GM12878 (cell line): ENCODE measurements around the gene SNAP23. TPM values are rescaled to one million over a fixed set of nuclear protein-coding genes. Genes with fewer than 3 reads are reported as not detected.

Experiments used
- ATAC-seq: fragments of 200-7000 bp; cut with Tn5 transposase; 3 replicates; pipeline ENCODE4 v1.9.1; 2020; ENCODE audit warnings: mild to moderate bottlenecking, moderate library complexity
- BruUV-seq: library from RNA; stranded (reverse); fragments of 400-500 nt; replicated peaks from 2 replicates; lab custom pipeline; 2021; lab: Mats Ljungman, UMichigan
- CTCF ChIA-PET: fragments of 300-600 bp; sonication (Branson Sonifier 250); formaldehyde crosslinking; extraction: SDS; loops from one replicate; lab custom pipeline; 2021; ENCODE audit warnings: inconsistent platforms; lab: Yijun Ruan, JAX
- POLR2A ChIA-PET: fragments of 350-600 bp; formaldehyde crosslinking; extraction: SDS; loops from one replicate; lab custom pipeline; 2021; ENCODE audit warnings: inconsistent platforms; lab: Charles Lee
- RAD21 ChIA-PET: fragments of 300-600 bp; sonication (Branson Sonifier 250); formaldehyde crosslinking; loops from one replicate; lab custom pipeline; 2023; ENCODE audit warnings: antibody characterized with exemption; ENCODE audit not compliant: unreplicated experiment; lab: Charles Lee
- SMC1A ChIA-PET: fragments of 300-600 bp; sonication (Branson Sonifier 250); formaldehyde crosslinking; loops from one replicate; lab custom pipeline; 2023; ENCODE audit not compliant: unreplicated experiment, uncharacterized antibody; lab: Charles Lee
- DNase-seq: peaks from one replicate; pipeline ENCODE4 v3.0.0-alpha.2; 2011; ENCODE audit warnings: low read depth, low spot score
- FAIRE-seq: peaks from 3 replicates; lab custom pipeline; 2011; peaks lifted over from hg19 to GRCh38; lab: Jason Lieb, UNC
- H2AFZ ChIP-seq: 2 replicates; pipeline ENCODE4 v1.6.0; 2011; ENCODE audit warnings: low read depth, low read length, control low read depth; ENCODE audit not compliant: control insufficient read depth
- H3K27ac ChIP-seq: 2 replicates; pipeline ENCODE4 v1.5.1; 2011; ENCODE audit warnings: control low read depth; ENCODE audit not compliant: control insufficient read depth, insufficient read depth
- H3K27me3 ChIP-seq, 2 experiments: replicated peaks in 1 of 2; 2 replicates each; pipeline versions ENCODE4 v1.6.0 to v1.6.1; 2011; ENCODE audit warnings: low read length in 1 of 2; ENCODE audit not compliant: control insufficient read depth in 2 of 2, insufficient read depth in 2 of 2
- H3K36me3 ChIP-seq, 2 experiments: 2 replicates each; pipeline ENCODE4 v1.5.1; 2011; ENCODE audit warnings: low read length in 1 of 2; ENCODE audit not compliant: control insufficient read depth in 2 of 2, insufficient read depth in 2 of 2
- H3K4me1 ChIP-seq: 2 replicates; pipeline ENCODE4 v1.6.1; 2011; ENCODE audit warnings: mild to moderate bottlenecking, low read length, moderate library complexity, mixed read lengths; ENCODE audit not compliant: control insufficient read depth, insufficient read depth
- H3K4me2 ChIP-seq: 2 replicates; pipeline ENCODE4 v1.6.0; 2011; ENCODE audit warnings: control low read depth; ENCODE audit not compliant: control insufficient read depth, insufficient read depth
- H3K4me3 ChIP-seq: fragments of 200-600 bp; sonication (generic); 2 replicates; pipeline ENCODE4 v1.5.1; 2016
- H3K79me2 ChIP-seq: 2 replicates; pipeline ENCODE4 v1.6.0; 2011; ENCODE audit warnings: low read length; ENCODE audit not compliant: control insufficient read depth, insufficient read depth
- H3K9ac ChIP-seq: 2 replicates; pipeline ENCODE4 v1.8.0; 2011; ENCODE audit warnings: low read length, control low read depth, mixed read lengths; ENCODE audit not compliant: control insufficient read depth, insufficient read depth
- H3K9me3 ChIP-seq: replicated peaks from 3 replicates; pipeline ENCODE4 v1.5.1; 2011; ENCODE audit warnings: mild to moderate bottlenecking, low read length; ENCODE audit not compliant: control insufficient read depth, insufficient read depth
- H4K20me1 ChIP-seq: 2 replicates; pipeline ENCODE4 v1.6.0; 2011; ENCODE audit not compliant: control insufficient read depth, insufficient read depth
- BACH1 ChIP-seq: fragments of 450-650 bp; IDR thresholded peaks from 2 replicates; pipeline ENCODE4 v1.6.1; 2017; ENCODE audit warnings: mild to moderate bottlenecking, borderline replicate concordance
- EGR1 ChIP-seq, 2 experiments: IDR thresholded peaks; 1 replicate in 1 of 2; 2 replicates in 1 of 2; pipeline ENCODE4 v1.6.1; 2011 to 2012; ENCODE audit warnings: low read depth in 2 of 2, low read length in 2 of 2, borderline replicate concordance in 1 of 2, mild to moderate bottlenecking in 1 of 2, moderate library complexity in 1 of 2
- EZH2 ChIP-seq: IDR thresholded peaks from 2 replicates; pipeline ENCODE4 v1.6.1; 2012; ENCODE audit warnings: low read depth, mild to moderate bottlenecking, control low read depth, inconsistent platforms, low read length, borderline replicate concordance; ENCODE audit not compliant: control insufficient read depth
- MTA2 ChIP-seq: fragments of 450-650 bp; IDR thresholded peaks from 2 replicates; pipeline ENCODE4 v1.6.1; 2016; ENCODE audit warnings: low read depth, mild to moderate bottlenecking, moderate library complexity
- NFYA ChIP-seq: IDR thresholded peaks from 2 replicates; pipeline ENCODE4 v1.6.1; 2011; ENCODE audit warnings: low read depth, mild to moderate bottlenecking, low read length, improper control_type of control experiment, borderline replicate concordance
- RAD21 ChIP-seq: IDR thresholded peaks from 2 replicates; pipeline ENCODE4 v1.6.1; 2011; ENCODE audit warnings: mild to moderate bottlenecking, low read depth, low read length, moderate library complexity; ENCODE audit not compliant: insufficient read depth
- RELA ChIP-seq: fragments of 450-650 bp; IDR thresholded peaks from 2 replicates; pipeline ENCODE4 v1.8.0; 2014; ENCODE audit warnings: borderline replicate concordance; ENCODE audit not compliant: partially characterized antibody
- SP1 ChIP-seq: IDR thresholded peaks from one replicate; pipeline ENCODE4 v1.6.1; 2011; ENCODE audit warnings: low read depth, low read length
- STAT1 ChIP-seq: fragments of 450-650 bp; conservative IDR thresholded peaks from 2 replicates; pipeline ENCODE4 v1.6.1; 2014; ENCODE audit warnings: antibody characterized with exemption, mild to moderate bottlenecking
- STAT3 ChIP-seq: IDR thresholded peaks from 2 replicates; pipeline ENCODE4 v1.6.1; 2011; ENCODE audit warnings: low read depth, low read length, improper control_type of control experiment
- YY1 ChIP-seq: IDR thresholded peaks from 2 replicates; pipeline ENCODE4 v1.6.1; 2011; ENCODE audit warnings: low read depth, mild to moderate bottlenecking, low read length
- ZNF384 ChIP-seq: IDR thresholded peaks from 2 replicates; pipeline ENCODE4 v1.6.1; 2012; ENCODE audit warnings: low read depth, mild to moderate bottlenecking, low read length, improper control_type of control experiment, borderline replicate concordance
- ZNF622 ChIP-seq: fragments of 450-650 bp; IDR thresholded peaks from 2 replicates; pipeline ENCODE4 v1.6.1; 2017; ENCODE audit warnings: mild to moderate bottlenecking, inconsistent platforms
- in situ Hi-C: fragments of 300-500 bp; cut with MboI; formaldehyde crosslinking; loops from 9 replicates; pipeline ENCODE4 v1.14.3; 2018; ENCODE audit warnings: mixed read lengths
- intact Hi-C: fragments of 100-400 bp; cut with micrococcal nuclease; formaldehyde crosslinking; loops from one replicate; pipeline ENCODE4 v1.14.2; 2022; ENCODE audit not compliant: unreplicated experiment
- polyA plus RNA-seq, 11 experiments: library from polyadenylated mRNA; depleted of rRNA in 4 of 11; unstranded in 6 of 11; stranded (reverse) in 5 of 11; fragments of >200 nt; fragmentation: Nextera tagmentation in 4 of 11; fragmentation: Illumina TruSeq in 1 of 11; extraction: Ambion mirVana in 4 of 11; extraction: Trizol in 1 of 11; gene quantifications; 1 replicate in 1 of 11; 2 replicates in 10 of 11; pipeline versions ENCODE4 v1.2.1 to v1.2.3, GENCODE V29; 2011 to 2016; ENCODE audit warnings: inconsistent platforms in 2 of 11, missing spikeins in 2 of 11, low read depth in 1 of 11
- total RNA-seq, 4 experiments: library from RNA; depleted of rRNA in 3 of 4; stranded (reverse); fragments of >200 nt in 3 of 4; fragmentation: Illumina TruSeq in 1 of 4; extraction: Trizol in 1 of 4; gene quantifications; 2 replicates each; pipeline versions ENCODE4 v1.2.1 to v1.2.3, GENCODE V29; 2013 to 2021
- TF ChIP-seq, protein P1 (sequence below): IDR thresholded peaks from 2 replicates; pipeline ENCODE4 v1.6.1; 2011; ENCODE audit warnings: borderline replicate concordance, low read depth, mild to moderate bottlenecking, moderate library complexity, low read length; ENCODE audit not compliant: insufficient read depth, poor library complexity, severe bottlenecking

Gene SNAP23
- total and polyA plus RNA-seq, 10 of the 15 experiments (the other 5 are each of a cell fraction or from before 2014, with no cell fraction given), result 51.9 to 127 (median 74.6) TPM

DNA sequence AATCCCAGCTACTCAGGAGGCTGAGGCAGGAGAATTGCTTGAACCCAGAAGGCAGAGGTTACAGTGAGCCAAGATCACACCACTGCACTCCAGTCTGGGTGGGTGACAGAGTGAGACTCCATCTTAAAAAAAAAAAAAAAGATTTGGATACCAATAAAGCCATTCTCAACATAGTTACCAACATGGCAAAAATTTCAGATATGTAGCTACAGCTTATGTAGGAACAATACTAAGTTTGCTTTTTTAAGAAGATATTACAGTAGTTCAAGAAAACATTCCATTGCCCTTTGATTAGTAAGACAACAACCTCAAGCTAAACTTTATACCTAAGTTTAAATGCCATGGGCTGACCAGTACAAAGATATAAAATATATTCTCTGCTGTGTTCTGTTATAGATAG lies 38.9 kb upstream of the SNAP23 start:
- ChIA-PET SMC1A (interaction anchor here (0.8 to 0.9 kb wide), 2 partner anchors 36 to 193 kb away, joined by 3 to 4 read pairs; no protein-coding TSS in a partner anchor), RAD21 (interaction anchor here (1.1 kb wide), 1 partner anchor 18 kb away, joined by 4 read pairs; no protein-coding TSS in a partner anchor), POLR2A (interaction anchor here (0.5 to 1.4 kb wide), 2 partner anchors 8 to 12 kb away, joined by 3 read pairs; no protein-coding TSS in a partner anchor), CTCF (interaction anchor here (0.6 to 1.3 kb wide), 4 partner anchors 11 to 201 kb away, joined by 3 to 4 read pairs (median 4); no protein-coding TSS in a partner anchor)
- Histone ChIP-seq H3K27me3 (no peaks in the 10 kb centered on the region), H3K27ac (no peak overlapping the region), H2AFZ (no peak overlapping the region), H3K36me3 (peaks cover 0 to 4% of the 10 kb centered on the region in 2 experiments; a peak in 1 of 4 replicates), H3K4me3 (no peak overlapping the region), H3K4me2 (no peak overlapping the region), H4K20me1 (no peaks in the 10 kb centered on the region), H3K9me3 (no peaks in the 10 kb centered on the region), H3K79me2 (no peaks in the 10 kb centered on the region; the same call in 1 of the 2 replicates), H3K9ac (no peak overlapping the region), H3K4me1 (peaks cover 8% of the 10 kb centered on the region)
- intact Hi-C loops, result no loop called here
- no TSS peak for BruUV-seq
- ATAC-seq (no peak), FAIRE-seq (no peak), DNase-seq (no peak)
- in situ Hi-C loops, result no loop called here
- no peak for TF ChIP-seq MTA2
- no peak for TF ChIP-seq ZNF622
- TF ChIP-seq RAD21, result no peak
- TF ChIP-seq STAT3, result no peak
- no peak for TF ChIP-seq SP1
- TF ChIP-seq, protein P1, sequence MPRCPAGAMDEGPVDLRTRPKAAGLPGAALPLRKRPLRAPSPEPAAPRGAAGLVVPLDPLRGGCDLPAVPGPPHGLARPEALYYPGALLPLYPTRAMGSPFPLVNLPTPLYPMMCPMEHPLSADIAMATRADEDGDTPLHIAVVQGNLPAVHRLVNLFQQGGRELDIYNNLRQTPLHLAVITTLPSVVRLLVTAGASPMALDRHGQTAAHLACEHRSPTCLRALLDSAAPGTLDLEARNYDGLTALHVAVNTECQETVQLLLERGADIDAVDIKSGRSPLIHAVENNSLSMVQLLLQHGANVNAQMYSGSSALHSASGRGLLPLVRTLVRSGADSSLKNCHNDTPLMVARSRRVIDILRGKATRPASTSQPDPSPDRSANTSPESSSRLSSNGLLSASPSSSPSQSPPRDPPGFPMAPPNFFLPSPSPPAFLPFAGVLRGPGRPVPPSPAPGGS, result no peak
- TF ChIP-seq BACH1, result no peak
- TF ChIP-seq STAT1, result no peak
- TF ChIP-seq YY1, result no peak
- no peak for TF ChIP-seq RELA
- TF ChIP-seq EZH2, result no peak
- TF ChIP-seq NFYA, result no peak
- no peak for TF ChIP-seq ZNF384
- no peak for TF ChIP-seq EGR1 (IDR thresholded peaks at IDR 0.05; ENCODE audit: borderline replicate concordance in 1 of 2, low read depth in 2 of 2, low read length in 2 of 2)
